Hepatocyte (in vitro differentiated cells): Measurements from ENCODE around the gene RFX8. TPM values are rescaled to one million over a fixed set of nuclear protein-coding genes. Genes with fewer than 3 reads are reported as not detected.

Experiments used
- DNase-seq: peaks from one replicate; pipeline ENCODE4 v3.0.0-alpha.2; 2016; ENCODE audit warnings: low spot score
- H2AFZ ChIP-seq: fragments of 200-600 bp; sonication (generic); 2 replicates; pipeline ENCODE4 v1.6.0; 2016; ENCODE audit warnings: antibody characterized with exemption, mild to moderate bottlenecking
- H3K27ac ChIP-seq: fragments of 200-600 bp; sonication (generic); 2 replicates; pipeline ENCODE4 v1.5.1; 2016; ENCODE audit warnings: mild to moderate bottlenecking
- H3K27me3 ChIP-seq: fragments of 200-600 bp; sonication (generic); 2 replicates; pipeline ENCODE4 v1.6.1; 2016
- H3K36me3 ChIP-seq: fragments of 200-600 bp; sonication (generic); replicated peaks from 2 replicates; pipeline ENCODE4 v1.5.1; 2016; ENCODE audit warnings: low read depth; ENCODE audit not compliant: insufficient read depth
- H3K4me1 ChIP-seq: fragments of 200-600 bp; sonication (generic); 2 replicates; pipeline ENCODE4 v1.5.1; 2016; ENCODE audit warnings: mild to moderate bottlenecking, moderate library complexity; ENCODE audit not compliant: insufficient read depth
- H3K4me2 ChIP-seq: fragments of 200-600 bp; sonication (generic); 2 replicates; pipeline ENCODE4 v1.6.0; 2016
- H3K4me3 ChIP-seq: fragments of 200-600 bp; sonication (generic); 2 replicates; pipeline ENCODE4 v1.5.1; 2016; ENCODE audit warnings: mild to moderate bottlenecking
- H3K79me2 ChIP-seq: fragments of 200-600 bp; sonication (generic); 2 replicates; pipeline ENCODE4 v1.6.0; 2017; ENCODE audit warnings: mild to moderate bottlenecking
- H3K9me2 ChIP-seq: fragments of 200-600 bp; sonication (generic); replicated peaks from 2 replicates; pipeline ENCODE4 v1.6.0; 2017; ENCODE audit warnings: mild to moderate bottlenecking; ENCODE audit not compliant: insufficient read depth
- H3K9me3 ChIP-seq: fragments of 200-600 bp; sonication (generic); 2 replicates; pipeline ENCODE4 v1.5.1; 2016; ENCODE audit warnings: low read depth, mild to moderate bottlenecking
- H4K20me1 ChIP-seq: fragments of 200-600 bp; sonication (generic); 2 replicates; pipeline ENCODE4 v1.6.0; 2016; ENCODE audit warnings: mild to moderate bottlenecking; ENCODE audit not compliant: insufficient read depth, poor library complexity, severe bottlenecking
- CTCF ChIP-seq: fragments of 200-600 bp; sonication (generic); IDR thresholded peaks from 2 replicates; pipeline ENCODE4 v1.5.1; 2016; ENCODE audit warnings: antibody characterized with exemption, mild to moderate bottlenecking; ENCODE audit not compliant: poor library complexity
- EZH2 ChIP-seq: fragments of 200-600 bp; sonication (generic); IDR thresholded peaks from 2 replicates; pipeline ENCODE4 v1.6.1; 2016; ENCODE audit warnings: antibody characterized with exemption, mild to moderate bottlenecking, borderline replicate concordance
- EZH2phosphoT487 ChIP-seq: fragments of 200-600 bp; sonication (generic); IDR thresholded peaks from one replicate; pipeline ENCODE4 v1.6.1; 2018; ENCODE audit warnings: antibody characterized with exemption, mild to moderate bottlenecking, low read depth, moderate library complexity; ENCODE audit not compliant: unreplicated experiment, severe bottlenecking
- WGBS: methylation state at CpG from one replicate; pipeline ENCODE4 v1.1.6; 2016; ENCODE audit warnings: low lambda C conversion rate; ENCODE audit errors: missing lambda C conversion rate; 5-methylcytosine and 5-hydroxymethylcytosine counted together
- polyA plus RNA-seq: library from polyadenylated mRNA; unstranded; fragments of >200 nt; fragmentation: Nextera tagmentation; extraction: Ambion mirVana; gene quantifications from 2 replicates; pipeline ENCODE4 v1.2.1, GENCODE V29; 2016
- total RNA-seq: library from RNA; depleted of rRNA; stranded (reverse); fragments of >200 nt; gene quantifications from 2 replicates; pipeline ENCODE4 v1.2.3, GENCODE V29; 2014

Gene RFX8
- total and polyA plus RNA-seq, 2 experiments from 2014 or later: 0.52 TPM; not detected in 1

- Histone ChIP-seq H3K4me1 (no peaks in the 10 kb centered on the region), H3K36me3 (no peaks in the 10 kb centered on the region), H3K27ac (no peak overlapping the region), H3K4me2 (no peak overlapping the region), H4K20me1 (no peaks in the 10 kb centered on the region), H3K9me2 (no peaks in the 10 kb centered on the region), H3K79me2 (no peaks in the 10 kb centered on the region), H2AFZ (no peak overlapping the region), H3K27me3 (peaks cover 5% of the 10 kb centered on the region), H3K4me3 (no peak overlapping the region), H3K9me3 (no peaks in the 10 kb centered on the region)
- DNase-seq: no peak
- 25% methylated on average over 4 of the region's 4 CpGs for WGBS
- TF ChIP-seq EZH2phosphoT487 (no peak), CTCF (no peak), EZH2 (no peak)
These were observed 4.4 kb upstream of the RFX8 start for GRCh38 chr2:101479328-101479727.

GRCh38 chr2:101478181-101479001, 3.5 kb upstream of the RFX8 start:
- no peak for DNase-seq
- no peak overlapping the region for H3K27ac ChIP-seq
- 48% methylated on average over 2 of the region's 2 CpGs for WGBS

GRCh38 chr2:101477556-101477955, 2.6 kb upstream of the RFX8 start:
- DNase-seq: no peak
- TF ChIP-seq CTCF (no peak), EZH2 (no peak), EZH2phosphoT487 (no peak)

More at GRCh38 chr2:101478181-101479001, 3.5 kb upstream of the RFX8 start:
- Histone ChIP-seq H3K4me3 (no peak overlapping the region), H3K9me2 (no peaks in the 10 kb centered on the region), H3K4me2 (no peak overlapping the region), H3K36me3 (no peaks in the 10 kb centered on the region), H3K79me2 (no peaks in the 10 kb centered on the region), H2AFZ (no peak overlapping the region), H3K27me3 (peaks cover 9% of the 10 kb centered on the region), H4K20me1 (no peaks in the 10 kb centered on the region), H3K4me1 (peaks cover 5% of the 10 kb centered on the region), H3K9me3 (no peaks in the 10 kb centered on the region)
- TF ChIP-seq EZH2phosphoT487 (no peak), CTCF (no peak), EZH2 (no peak)

More at GRCh38 chr2:101477556-101477955, 2.6 kb upstream of the RFX8 start:
- no peak overlapping the region for H3K27ac ChIP-seq
- no peak overlapping the region for H3K4me3 ChIP-seq
- no peaks in the 10 kb centered on the region for H3K9me3 ChIP-seq
- H3K4me1 ChIP-seq: peaks cover 10% of the 10 kb centered on the region
- H4K20me1 ChIP-seq: no peaks in the 10 kb centered on the region
- H2AFZ ChIP-seq: no peak overlapping the region
- no peak overlapping the region for H3K4me2 ChIP-seq
- no peaks in the 10 kb centered on the region for H3K9me2 ChIP-seq
- H3K36me3 ChIP-seq: no peaks in the 10 kb centered on the region
- H3K27me3 ChIP-seq: peaks cover 10% of the 10 kb centered on the region
- WGBS: 98% methylated on average over 2 of the region's 2 CpGs
- no peaks in the 10 kb centered on the region for H3K79me2 ChIP-seq
